HEK293T (cell line): ENCODE measurements around the gene PRR36.

Source experiments
- BHLHE40 ChIP-seq: fragments of 450-650 bp; IDR thresholded peaks from 2 replicates; pipeline ENCODE4 v1.6.1; 2016; ENCODE audit warnings: mild to moderate bottlenecking, moderate library complexity, borderline replicate concordance
- ELF4 ChIP-seq: fragments of 450-650 bp; IDR thresholded peaks from 2 replicates; pipeline ENCODE4 v1.6.1; 2017; ENCODE audit warnings: antibody characterized with exemption
- FOXA1 ChIP-seq: fragments of 450-650 bp; IDR thresholded peaks from 2 replicates; pipeline ENCODE4 v1.6.1; 2016; ENCODE audit warnings: mild to moderate bottlenecking
- FOXM1 ChIP-seq: fragments of 450-650 bp; IDR thresholded peaks from 2 replicates; pipeline ENCODE4 v1.6.1; 2017; ENCODE audit warnings: mild to moderate bottlenecking, borderline replicate concordance
- HDGF ChIP-seq: fragments of 450-650 bp; IDR thresholded peaks from 2 replicates; pipeline ENCODE4 v1.6.1; 2017; ENCODE audit warnings: antibody characterized with exemption, borderline replicate concordance
- L3MBTL2 ChIP-seq: fragments of 450-650 bp; conservative IDR thresholded peaks from 2 replicates; pipeline ENCODE4 v1.6.1; 2016; ENCODE audit warnings: mild to moderate bottlenecking
- SUZ12 ChIP-seq: fragments of 450-650 bp; IDR thresholded peaks from 2 replicates; pipeline ENCODE4 v1.6.1; 2016; ENCODE audit warnings: mild to moderate bottlenecking
- TARDBP ChIP-seq: fragments of 450-650 bp; IDR thresholded peaks from 2 replicates; pipeline ENCODE4 v1.6.1; 2016
- ZNF384 ChIP-seq: fragments of 450-650 bp; IDR thresholded peaks from 2 replicates; pipeline ENCODE4 v1.6.1; 2016
- TF ChIP-seq, protein P1 (sequence below): fragments of 450-650 bp; IDR thresholded peaks from 2 replicates; pipeline ENCODE4 v1.6.1; 2016

- TF ChIP-seq TARDBP (no peak), FOXM1 (no peak), BHLHE40 (no peak), HDGF (no peak), SUZ12 (no peak), ZNF384 (no peak), L3MBTL2 (no peak), ELF4 (no peak), FOXA1 (no peak)
- TF ChIP-seq, protein P1, sequence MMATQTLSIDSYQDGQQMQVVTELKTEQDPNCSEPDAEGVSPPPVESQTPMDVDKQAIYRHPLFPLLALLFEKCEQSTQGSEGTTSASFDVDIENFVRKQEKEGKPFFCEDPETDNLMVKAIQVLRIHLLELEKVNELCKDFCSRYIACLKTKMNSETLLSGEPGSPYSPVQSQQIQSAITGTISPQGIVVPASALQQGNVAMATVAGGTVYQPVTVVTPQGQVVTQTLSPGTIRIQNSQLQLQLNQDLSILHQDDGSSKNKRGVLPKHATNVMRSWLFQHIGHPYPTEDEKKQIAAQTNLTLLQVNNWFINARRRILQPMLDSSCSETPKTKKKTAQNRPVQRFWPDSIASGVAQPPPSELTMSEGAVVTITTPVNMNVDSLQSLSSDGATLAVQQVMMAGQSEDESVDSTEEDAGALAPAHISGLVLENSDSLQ: no peak
Observed at GRCh38 chr19:7840629-7841028, 33.6 kb downstream of the PRR36 start.
